Testis (tissue), 2 donors: ENCODE results near the gene PSMA7.

Experiments used
- POLR2A ChIP-seq: fragments of 450-650 bp; IDR thresholded peaks from one replicate; pipeline ENCODE4 v1.6.1; 2017; ENCODE audit warnings: antibody characterized with exemption, mild to moderate bottlenecking, moderate library complexity
- TF ChIP-seq, protein P1 (sequence below), 3 experiments: fragments of 450-650 bp in 2 of 3; fragments of 200-600 bp in 1 of 3; sonication (generic) in 1 of 3; IDR thresholded peaks; one replicate each; pipeline ENCODE4 v1.5.1; 2016 to 2019; ENCODE audit warnings: antibody characterized with exemption in 3 of 3, mild to moderate bottlenecking in 2 of 3, moderate library complexity in 1 of 3

DNA sequence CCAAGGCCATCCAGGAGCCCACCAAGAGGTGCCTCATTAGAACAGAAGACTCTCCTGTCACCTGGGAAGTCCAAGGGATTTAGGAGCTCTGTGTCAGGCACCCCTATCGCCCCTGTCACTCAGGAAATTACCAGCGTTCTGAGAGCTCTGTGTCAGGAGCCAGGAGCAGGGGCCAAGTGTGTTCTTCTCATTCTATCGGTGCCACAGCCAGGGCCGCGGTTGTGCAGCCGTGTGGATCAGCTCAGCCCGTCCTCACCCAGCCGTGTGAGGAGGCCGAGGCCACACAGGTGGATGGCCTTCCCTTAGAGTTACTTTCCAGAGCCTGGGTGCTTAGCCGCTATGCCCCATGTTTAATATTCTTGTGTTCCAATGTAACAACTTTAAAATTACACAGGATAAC, 49.4 kb upstream of the PSMA7 start:
- TF ChIP-seq POLR2A: no peak
- TF ChIP-seq, protein P1, sequence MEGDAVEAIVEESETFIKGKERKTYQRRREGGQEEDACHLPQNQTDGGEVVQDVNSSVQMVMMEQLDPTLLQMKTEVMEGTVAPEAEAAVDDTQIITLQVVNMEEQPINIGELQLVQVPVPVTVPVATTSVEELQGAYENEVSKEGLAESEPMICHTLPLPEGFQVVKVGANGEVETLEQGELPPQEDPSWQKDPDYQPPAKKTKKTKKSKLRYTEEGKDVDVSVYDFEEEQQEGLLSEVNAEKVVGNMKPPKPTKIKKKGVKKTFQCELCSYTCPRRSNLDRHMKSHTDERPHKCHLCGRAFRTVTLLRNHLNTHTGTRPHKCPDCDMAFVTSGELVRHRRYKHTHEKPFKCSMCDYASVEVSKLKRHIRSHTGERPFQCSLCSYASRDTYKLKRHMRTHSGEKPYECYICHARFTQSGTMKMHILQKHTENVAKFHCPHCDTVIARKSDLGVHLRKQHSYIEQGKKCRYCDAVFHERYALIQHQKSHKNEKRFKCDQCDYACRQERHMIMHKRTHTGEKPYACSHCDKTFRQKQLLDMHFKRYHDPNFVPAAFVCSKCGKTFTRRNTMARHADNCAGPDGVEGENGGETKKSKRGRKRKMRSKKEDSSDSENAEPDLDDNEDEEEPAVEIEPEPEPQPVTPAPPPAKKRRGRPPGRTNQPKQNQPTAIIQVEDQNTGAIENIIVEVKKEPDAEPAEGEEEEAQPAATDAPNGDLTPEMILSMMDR (IDR thresholded peaks at IDR 0.05): no peak
